IMR-90 (cell line): ENCODE measurements around the gene HSP90AA1. TPM values are rescaled to one million over a fixed set of nuclear protein-coding genes. Genes with fewer than 3 reads are reported as not detected.

Experiments used
- ATAC-seq: fragments of 200-7000 bp; cut with Tn5 transposase; 2 replicates; pipeline ENCODE4 v1.9.1; 2020; ENCODE audit warnings: low read depth, mild to moderate bottlenecking, moderate library complexity
- BruUV-seq: library from RNA; stranded (reverse); fragments of 400-500 nt; replicated peaks from 2 replicates; lab custom pipeline; 2021; lab: Mats Ljungman, UMichigan
- CTCF ChIA-PET: fragments of 300-600 bp; formaldehyde crosslinking; extraction: SDS; loops from one replicate; lab custom pipeline; 2021; ENCODE audit warnings: antibody characterized with exemption; lab: Yijun Ruan, JAX
- POLR2A ChIA-PET: fragments of 300-600 bp; sonication (Branson Sonifier 250); formaldehyde crosslinking; loops from one replicate; lab custom pipeline; 2022; ENCODE audit warnings: antibody characterized with exemption; ENCODE audit not compliant: unreplicated experiment; lab: Charles Lee
- DNase-seq: peaks from one replicate; pipeline ENCODE4 v3.0.0; 2013
- H2AFZ ChIP-seq: replicated peaks from 2 replicates; pipeline ENCODE3; 2013; ENCODE audit warnings: low read length, mild to moderate bottlenecking; ENCODE audit not compliant: poor library complexity
- H2AK5ac ChIP-seq: 2 replicates; pipeline ENCODE4 v1.6.1; 2013; ENCODE audit warnings: low read depth, low read length, inconsistent platforms
- H2AK9ac ChIP-seq: replicated peaks from 2 replicates; pipeline ENCODE3; 2013; ENCODE audit warnings: mild to moderate bottlenecking, low read depth, low read length, moderate library complexity; ENCODE audit not compliant: poor library complexity
- H2BK120ac ChIP-seq: 2 replicates; pipeline ENCODE4 v1.6.1; 2013; ENCODE audit warnings: low read depth, low read length, inconsistent platforms
- H2BK15ac ChIP-seq: 3 replicates; pipeline ENCODE4 v1.6.1; 2013; ENCODE audit warnings: low read depth, low read length, inconsistent platforms
- H2BK20ac ChIP-seq: 2 replicates; pipeline ENCODE4 v1.6.1; 2013; ENCODE audit warnings: low read depth, mild to moderate bottlenecking, inconsistent platforms, low read length, moderate library complexity
- H2BK5ac ChIP-seq: 2 replicates; pipeline ENCODE4 v1.6.1; 2013; ENCODE audit warnings: mild to moderate bottlenecking, low read depth, low read length, inconsistent platforms; ENCODE audit not compliant: poor library complexity, severe bottlenecking
- H3K14ac ChIP-seq: replicated peaks from 2 replicates; pipeline ENCODE4 v1.6.1; 2013; ENCODE audit warnings: low read depth, low read length, inconsistent platforms
- H3K18ac ChIP-seq: 2 replicates; pipeline ENCODE4 v1.6.1; 2013; ENCODE audit warnings: low read depth, low read length, control low read depth
- H3K23ac ChIP-seq: 2 replicates; pipeline ENCODE4 v1.6.1; 2013; ENCODE audit warnings: low read depth, low read length, inconsistent platforms
- H3K27ac ChIP-seq: 2 replicates; pipeline ENCODE4 v1.5.1; 2013; ENCODE audit warnings: mild to moderate bottlenecking, control low read depth, low read length; ENCODE audit not compliant: insufficient read depth
- H3K27me3 ChIP-seq: 2 replicates; pipeline ENCODE4 v1.6.1; 2013; ENCODE audit warnings: low read length; ENCODE audit not compliant: control insufficient read depth, insufficient read depth
- H3K36me3 ChIP-seq: 2 replicates; pipeline ENCODE4 v1.6.1; 2013; ENCODE audit warnings: low read length, mixed read lengths; ENCODE audit not compliant: control insufficient read depth, insufficient read depth
- H3K4ac ChIP-seq: 2 replicates; pipeline ENCODE4 v1.6.1; 2013; ENCODE audit warnings: low read depth, low read length, inconsistent platforms
- H3K4me1 ChIP-seq: 2 replicates; pipeline ENCODE4 v1.6.1; 2013; ENCODE audit warnings: low read length, mixed read lengths; ENCODE audit not compliant: control insufficient read depth, insufficient read depth
- H3K4me2 ChIP-seq: 2 replicates; pipeline ENCODE4 v1.6.1; 2013; ENCODE audit warnings: low read depth, mild to moderate bottlenecking, control low read depth, low read length, moderate library complexity
- H3K4me3 ChIP-seq: 2 replicates; pipeline ENCODE4 v1.5.1; 2013; ENCODE audit warnings: low read depth, mild to moderate bottlenecking, control low read depth, low read length, moderate library complexity; ENCODE audit not compliant: insufficient read depth
- H3K56ac ChIP-seq: 2 replicates; pipeline ENCODE4 v1.6.1; 2013; ENCODE audit warnings: low read length, inconsistent platforms; ENCODE audit not compliant: insufficient read depth; ENCODE audit errors: extremely low read depth
- H3K79me1 ChIP-seq, 2 experiments: 2 replicates each; pipeline ENCODE4 v1.6.1; 2013; ENCODE audit warnings: low read length in 2 of 2, inconsistent platforms in 1 of 2, low read depth in 1 of 2
- H3K9ac ChIP-seq: 2 replicates; pipeline ENCODE4 v1.6.1; 2013; ENCODE audit warnings: low read depth, low read length, control low read depth
- H3K9me1 ChIP-seq: 2 replicates; pipeline ENCODE4 v1.6.1; 2013; ENCODE audit warnings: low read length, inconsistent platforms; ENCODE audit not compliant: insufficient read depth
- H3K9me3 ChIP-seq: 2 replicates; pipeline ENCODE4 v1.6.1; 2013; ENCODE audit warnings: low read length; ENCODE audit not compliant: control insufficient read depth, insufficient read depth
- H4K20me1 ChIP-seq: 2 replicates; pipeline ENCODE4 v1.6.1; 2013; ENCODE audit warnings: low read length, inconsistent platforms; ENCODE audit not compliant: insufficient read depth
- H4K5ac ChIP-seq: 2 replicates; pipeline ENCODE4 v1.6.1; 2013; ENCODE audit warnings: mild to moderate bottlenecking, low read depth, low read length, control low read depth
- H4K8ac ChIP-seq, 2 experiments: 2 replicates each; pipeline ENCODE4 v1.6.1; 2013; ENCODE audit warnings: low read depth in 2 of 2, low read length in 2 of 2, control low read depth in 1 of 2, inconsistent platforms in 1 of 2
- H4K91ac ChIP-seq: 2 replicates; pipeline ENCODE4 v1.6.1; 2013; ENCODE audit warnings: low read depth, low read length, inconsistent platforms; ENCODE audit not compliant: insufficient read depth
- BHLHE40 ChIP-seq: fragments of 150-350 bp; IDR thresholded peaks from 2 replicates; pipeline ENCODE4 v1.6.1; 2016; ENCODE audit warnings: mild to moderate bottlenecking, low read depth, low read length
- CEBPB ChIP-seq: IDR thresholded peaks from 2 replicates; pipeline ENCODE4 v1.6.1; 2012; ENCODE audit warnings: low read depth, low read length, improper control_type of control experiment
- CHD1 ChIP-seq: IDR thresholded peaks from 2 replicates; pipeline ENCODE4 v1.6.1; 2012; ENCODE audit warnings: low read depth, low read length, improper control_type of control experiment
- FOS ChIP-seq: fragments of 150-350 bp; IDR thresholded peaks from 2 replicates; pipeline ENCODE4 v1.6.1; 2016; ENCODE audit warnings: low read depth, low read length
- MAFK ChIP-seq: IDR thresholded peaks from 2 replicates; pipeline ENCODE4 v1.6.1; 2012; ENCODE audit warnings: low read depth, low read length, improper control_type of control experiment
- MAZ ChIP-seq: IDR thresholded peaks from 2 replicates; pipeline ENCODE4 v1.6.1; 2012; ENCODE audit warnings: low read depth, mild to moderate bottlenecking, low read length, improper control_type of control experiment, moderate library complexity, borderline replicate concordance
- MXI1 ChIP-seq: IDR thresholded peaks from 2 replicates; pipeline ENCODE4 v1.6.1; 2012; ENCODE audit warnings: low read depth, mild to moderate bottlenecking, low read length, moderate library complexity, borderline replicate concordance
- NFE2L2 ChIP-seq: fragments of 150-350 bp; IDR thresholded peaks from 2 replicates; pipeline ENCODE4 v1.6.1; 2016; ENCODE audit warnings: low read depth, mild to moderate bottlenecking, low read length
- POLR2A ChIP-seq: IDR thresholded peaks from 2 replicates; pipeline ENCODE4 v1.6.1; 2012; ENCODE audit warnings: mild to moderate bottlenecking, low read depth, low read length
- RAD21 ChIP-seq: IDR thresholded peaks from 2 replicates; pipeline ENCODE4 v1.6.1; 2012; ENCODE audit warnings: low read length, improper control_type of control experiment
- RCOR1 ChIP-seq: IDR thresholded peaks from 2 replicates; pipeline ENCODE4 v1.6.1; 2012; ENCODE audit warnings: mild to moderate bottlenecking, low read length, improper control_type of control experiment; ENCODE audit not compliant: insufficient replicate concordance
- RFX5 ChIP-seq: IDR thresholded peaks from 2 replicates; pipeline ENCODE4 v1.8.0; 2012; ENCODE audit warnings: low read depth, mild to moderate bottlenecking, low read length, moderate library complexity
- SMC3 ChIP-seq: fragments of 150-350 bp; IDR thresholded peaks from 2 replicates; pipeline ENCODE4 v1.6.1; 2016; ENCODE audit warnings: low read depth, mild to moderate bottlenecking, antibody characterized with exemption, low read length, moderate library complexity
- WGBS, 2 experiments: methylation state at CpG; one replicate each; pipeline versions ENCODE4 v1.1.5 to v1.1.7; 2013; ENCODE audit warnings: missing lambda C conversion rate in 2 of 2; ENCODE audit not compliant: insufficient read length in 1 of 2; ENCODE audit errors: extremely low coverage in 2 of 2; 5-methylcytosine and 5-hydroxymethylcytosine counted together
- dilution Hi-C: fragments of 300-500 bp; cut with HindIII; formaldehyde crosslinking; loops from one replicate; pipeline ENCODE4 v1.14.3; 2018; ENCODE audit warnings: low sequenced_read_pairs; ENCODE audit not compliant: unreplicated experiment
- in situ Hi-C: fragments of 300-500 bp; cut with MboI; formaldehyde crosslinking; loops from 3 replicates; pipeline ENCODE4 v1.14.3; 2019; ENCODE audit warnings: low sequenced_read_pairs, inconsistent platforms, mixed read lengths
- intact Hi-C: fragments of 100-400 bp; cut with micrococcal nuclease; formaldehyde crosslinking; loops from 2 replicates; pipeline ENCODE4 v1.10.0; 2022
- polyA plus RNA-seq, 3 experiments: library from polyadenylated mRNA; depleted of rRNA; stranded (reverse); fragments of >200 nt; gene quantifications; 2 replicates each; pipeline ENCODE4 v1.2.3, GENCODE V29; 2012; ENCODE audit warnings: low replicate concordance in 1 of 3
- total RNA-seq: library from RNA; depleted of rRNA; stranded (reverse); fragments of >200 nt; gene quantifications from 2 replicates; pipeline ENCODE4 v1.2.3, GENCODE V29; 2012
- TF ChIP-seq, protein P1 (sequence below): fragments of 150-350 bp; IDR thresholded peaks from 2 replicates; pipeline ENCODE4 v1.6.1; 2016; ENCODE audit warnings: low read depth, mild to moderate bottlenecking, low read length, moderate library complexity, borderline replicate concordance
- TF ChIP-seq, protein P2 (sequence below): conservative IDR thresholded peaks from 2 replicates; pipeline ENCODE4 v1.5.1; 2012; ENCODE audit warnings: mild to moderate bottlenecking, low read depth, low read length, improper control_type of control experiment
- TF ChIP-seq, protein P3 (sequence below): fragments of 150-350 bp; IDR thresholded peaks from 2 replicates; pipeline ENCODE4 v1.6.1; 2017; ENCODE audit warnings: mild to moderate bottlenecking, antibody characterized with exemption, low read length, low read depth

The HSP90AA1 gene
- total and polyA plus RNA-seq, 2 of the 4 experiments (the other 2 are of a cell fraction), result 535 to 578 TPM

DNA sequence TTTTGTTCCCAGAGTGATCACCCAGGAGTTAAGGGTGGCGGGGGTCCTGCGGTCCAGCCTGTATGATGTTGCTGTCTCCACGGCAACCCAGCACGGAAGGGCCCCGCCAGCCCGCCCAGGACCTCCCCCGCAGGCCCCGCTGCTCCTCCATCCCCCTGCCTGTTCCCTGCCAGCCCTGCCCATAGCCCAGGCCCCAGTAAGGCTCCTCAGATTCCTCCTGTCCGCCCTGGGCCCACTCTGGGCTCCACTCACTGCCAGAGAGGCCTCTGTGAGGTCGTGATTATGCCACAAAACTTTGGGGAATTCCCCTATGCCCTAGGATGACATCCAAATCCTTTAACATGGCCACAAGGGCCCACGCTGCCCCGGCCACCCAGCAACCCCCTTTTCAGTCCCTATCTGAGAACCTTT is 20.8 kb downstream of the HSP90AA1 start:
- no peaks in the 10 kb centered on the region for H3K36me3 ChIP-seq
- H2BK20ac ChIP-seq, result no peak overlapping the region
- no peak overlapping the region for H2BK5ac ChIP-seq
- no peak overlapping the region for H3K56ac ChIP-seq
- H3K79me1 ChIP-seq, result no peaks in the 10 kb centered on the region
- no peak overlapping the region for H4K5ac ChIP-seq
- H3K4me1 ChIP-seq, result no peaks in the 10 kb centered on the region
- H2AK9ac ChIP-seq, result peak overlapping the region; percentile 50
- H2BK15ac ChIP-seq, result no peak overlapping the region
- intact Hi-C loops, result no loop called here
- no peak overlapping the region for H4K8ac ChIP-seq
- H3K23ac ChIP-seq, result no peak overlapping the region
- no peaks in the 10 kb centered on the region for H4K20me1 ChIP-seq
- H3K9ac ChIP-seq, result no peak overlapping the region
- H2AK5ac ChIP-seq, result no peak overlapping the region
- dilution Hi-C loops, result no loop called here
- H3K4ac ChIP-seq, result no peak overlapping the region
- 0 out of 2 replicates have a peak, but pooled peaks cover 5% of the 10 kb centered on the region for H3K9me1 ChIP-seq
- BruUV-seq, result no TSS peak
- WGBS, 2 experiments, result 84% methylated on average over 5 of the region's 12 CpGs; no CpG with 5 or more reads in 1 of the 2 experiments
- H3K18ac ChIP-seq, result no peak overlapping the region
- no peak overlapping the region for H3K14ac ChIP-seq
- H3K4me2 ChIP-seq, result no peak overlapping the region
- TF ChIP-seq NFE2L2, result no peak
- TF ChIP-seq BHLHE40, result no peak
- TF ChIP-seq RFX5, result no peak
- no peak for TF ChIP-seq RCOR1
- TF ChIP-seq POLR2A, result no peak
- no peak for TF ChIP-seq CHD1
- no peak for TF ChIP-seq SMC3
- TF ChIP-seq, protein P1, sequence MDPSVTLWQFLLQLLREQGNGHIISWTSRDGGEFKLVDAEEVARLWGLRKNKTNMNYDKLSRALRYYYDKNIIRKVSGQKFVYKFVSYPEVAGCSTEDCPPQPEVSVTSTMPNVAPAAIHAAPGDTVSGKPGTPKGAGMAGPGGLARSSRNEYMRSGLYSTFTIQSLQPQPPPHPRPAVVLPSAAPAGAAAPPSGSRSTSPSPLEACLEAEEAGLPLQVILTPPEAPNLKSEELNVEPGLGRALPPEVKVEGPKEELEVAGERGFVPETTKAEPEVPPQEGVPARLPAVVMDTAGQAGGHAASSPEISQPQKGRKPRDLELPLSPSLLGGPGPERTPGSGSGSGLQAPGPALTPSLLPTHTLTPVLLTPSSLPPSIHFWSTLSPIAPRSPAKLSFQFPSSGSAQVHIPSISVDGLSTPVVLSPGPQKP, result no peak
- TF ChIP-seq MXI1, result no peak
- no peak for TF ChIP-seq FOS
- TF ChIP-seq RAD21, result no peak
- no peak for TF ChIP-seq MAFK
- TF ChIP-seq, protein P2, sequence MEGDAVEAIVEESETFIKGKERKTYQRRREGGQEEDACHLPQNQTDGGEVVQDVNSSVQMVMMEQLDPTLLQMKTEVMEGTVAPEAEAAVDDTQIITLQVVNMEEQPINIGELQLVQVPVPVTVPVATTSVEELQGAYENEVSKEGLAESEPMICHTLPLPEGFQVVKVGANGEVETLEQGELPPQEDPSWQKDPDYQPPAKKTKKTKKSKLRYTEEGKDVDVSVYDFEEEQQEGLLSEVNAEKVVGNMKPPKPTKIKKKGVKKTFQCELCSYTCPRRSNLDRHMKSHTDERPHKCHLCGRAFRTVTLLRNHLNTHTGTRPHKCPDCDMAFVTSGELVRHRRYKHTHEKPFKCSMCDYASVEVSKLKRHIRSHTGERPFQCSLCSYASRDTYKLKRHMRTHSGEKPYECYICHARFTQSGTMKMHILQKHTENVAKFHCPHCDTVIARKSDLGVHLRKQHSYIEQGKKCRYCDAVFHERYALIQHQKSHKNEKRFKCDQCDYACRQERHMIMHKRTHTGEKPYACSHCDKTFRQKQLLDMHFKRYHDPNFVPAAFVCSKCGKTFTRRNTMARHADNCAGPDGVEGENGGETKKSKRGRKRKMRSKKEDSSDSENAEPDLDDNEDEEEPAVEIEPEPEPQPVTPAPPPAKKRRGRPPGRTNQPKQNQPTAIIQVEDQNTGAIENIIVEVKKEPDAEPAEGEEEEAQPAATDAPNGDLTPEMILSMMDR, result no peak
- TF ChIP-seq, protein P3, sequence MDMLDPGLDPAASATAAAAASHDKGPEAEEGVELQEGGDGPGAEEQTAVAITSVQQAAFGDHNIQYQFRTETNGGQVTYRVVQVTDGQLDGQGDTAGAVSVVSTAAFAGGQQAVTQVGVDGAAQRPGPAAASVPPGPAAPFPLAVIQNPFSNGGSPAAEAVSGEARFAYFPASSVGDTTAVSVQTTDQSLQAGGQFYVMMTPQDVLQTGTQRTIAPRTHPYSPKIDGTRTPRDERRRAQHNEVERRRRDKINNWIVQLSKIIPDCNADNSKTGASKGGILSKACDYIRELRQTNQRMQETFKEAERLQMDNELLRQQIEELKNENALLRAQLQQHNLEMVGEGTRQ, result no peak
- no peak for TF ChIP-seq CEBPB
- TF ChIP-seq MAZ, result no peak
- ATAC-seq, result no peak
- no peak overlapping the region for H3K27ac ChIP-seq
- ChIA-PET POLR2A (no interaction called here), CTCF (no interaction called here)
- no peak overlapping the region for H2BK120ac ChIP-seq
- H3K27me3 ChIP-seq, result no peaks in the 10 kb centered on the region
- DNase-seq, result no peak
- no peak overlapping the region for H2AFZ ChIP-seq
- H3K4me3 ChIP-seq, result no peak overlapping the region
- no peaks in the 10 kb centered on the region; the same call in 1 of the 2 replicates for H3K9me3 ChIP-seq
- in situ Hi-C loops, result no loop called here
- H4K91ac ChIP-seq, result no peak overlapping the region
